Fibroblast of mammary gland (primary cell): ENCODE data around the gene HERC2.

Experiments used
- DNase-seq: peaks from one replicate; pipeline ENCODE4 v3.0.0-alpha.2; 2010; ENCODE audit warnings: low read depth
- H3K4me3 ChIP-seq: 2 replicates; pipeline ENCODE4 v1.5.1; 2011; ENCODE audit warnings: low read depth, mild to moderate bottlenecking, low read length, moderate library complexity; ENCODE audit not compliant: control insufficient read depth
- CTCF ChIP-seq: conservative IDR thresholded peaks from 2 replicates; pipeline ENCODE4 v1.5.1; 2011; ENCODE audit warnings: low read depth, low read length, inconsistent platforms; ENCODE audit not compliant: control insufficient read depth, insufficient read depth

The HERC2 gene

GRCh38 chr15:28273468-28273867, 48.5 kb downstream of the HERC2 start:
- peak; percentile 7 for DNase-seq
- no peak overlapping the region for H3K4me3 ChIP-seq
- TF ChIP-seq CTCF, result no peak

- no peak for TF ChIP-seq CTCF
- no peak overlapping the region for H3K4me3 ChIP-seq
- DNase-seq, result no peak
Measured at GRCh38 chr15:28272587-28272986, 49.4 kb downstream of the HERC2 start.

DNA sequence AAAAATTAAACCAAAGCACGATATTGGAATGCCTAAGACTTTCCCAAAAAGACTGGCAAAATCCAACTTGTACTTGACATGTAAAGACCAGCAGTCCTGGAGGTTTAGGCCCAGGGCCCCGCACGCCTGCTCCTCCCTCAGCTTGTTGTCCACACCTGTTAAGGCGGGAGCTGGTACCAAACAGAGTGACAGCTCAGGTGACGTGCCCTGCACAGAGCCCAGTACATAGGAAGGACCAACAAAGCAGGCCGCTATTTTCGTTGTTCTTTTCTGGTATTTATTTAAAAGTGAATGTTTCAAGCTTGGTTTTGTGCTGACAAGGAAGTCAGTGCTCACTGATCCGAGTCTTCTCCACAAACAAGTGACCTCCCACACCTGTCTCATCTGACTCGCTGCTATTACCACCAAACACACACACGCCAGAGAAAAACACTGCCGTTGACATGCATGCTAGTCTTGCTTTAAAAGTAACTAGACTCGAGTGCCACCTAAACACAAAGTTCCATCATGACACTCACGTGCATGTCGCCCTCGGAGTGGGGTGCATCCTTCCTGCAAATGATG, 50.2 kb downstream of the HERC2 start:
- no peak for TF ChIP-seq CTCF
- no peak overlapping the region for H3K4me3 ChIP-seq
- no peak for DNase-seq

DNA sequence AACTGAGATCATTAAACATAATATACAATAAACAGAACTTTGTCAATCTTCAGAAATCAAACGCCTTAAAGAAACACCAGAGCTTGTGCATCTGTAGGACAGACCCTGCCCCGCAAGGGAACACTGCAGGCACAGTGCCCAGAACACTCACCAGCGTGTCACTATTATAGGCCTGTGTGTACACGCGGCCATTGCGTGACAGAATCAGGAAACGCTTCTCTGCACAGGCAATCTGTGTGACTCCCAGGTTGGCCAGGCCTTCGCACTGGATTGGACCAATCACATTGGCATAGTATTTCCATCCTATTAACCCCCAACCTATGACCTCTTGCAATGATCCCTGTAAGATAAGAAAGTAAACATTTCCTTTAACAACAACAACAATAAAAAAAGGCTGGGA, 52.9 kb downstream of the HERC2 start:
- no peak overlapping the region for H3K4me3 ChIP-seq
- peak; percentile 6 for DNase-seq
- no peak for TF ChIP-seq CTCF

DNA sequence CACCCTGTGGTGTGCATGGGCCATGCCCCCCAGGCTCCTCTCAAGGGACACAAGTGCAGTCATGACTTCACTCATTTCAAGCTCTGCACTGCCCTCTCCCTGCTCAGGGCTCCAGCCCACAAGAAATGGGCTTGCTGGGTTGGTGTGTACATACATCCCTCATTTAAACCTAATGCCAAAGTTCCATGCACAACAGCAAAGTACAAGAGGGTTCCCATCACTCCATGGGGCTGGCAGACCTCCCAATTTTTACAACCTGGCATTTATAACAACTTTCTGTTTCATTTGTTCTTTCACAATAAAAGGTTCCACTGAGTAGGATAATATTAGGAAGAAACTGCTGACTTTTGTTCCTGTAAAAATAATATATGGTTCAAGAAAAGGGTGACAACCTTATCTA, 54.3 kb downstream of the HERC2 start:
- no peak for DNase-seq
- TF ChIP-seq CTCF, result no peak
- H3K4me3 ChIP-seq, result no peak overlapping the region

- no peak for TF ChIP-seq CTCF
- DNase-seq, result no peak
- H3K4me3 ChIP-seq, result no peak overlapping the region
Measured at GRCh38 chr15:28265334-28266019, 56.5 kb downstream of the HERC2 start.
